SH-SY5Y (cell line): ENCODE data around the gene FRMD4A.

Experiments used
- GATA2 ChIP-seq: IDR thresholded peaks from 2 replicates; pipeline ENCODE4 v1.6.1; 2011; ENCODE audit warnings: mild to moderate bottlenecking, low read depth, low read length
- GATA3 ChIP-seq: IDR thresholded peaks from 2 replicates; pipeline ENCODE4 v1.6.1; 2011; ENCODE audit warnings: low read depth, mild to moderate bottlenecking, low read length, moderate library complexity

DNA sequence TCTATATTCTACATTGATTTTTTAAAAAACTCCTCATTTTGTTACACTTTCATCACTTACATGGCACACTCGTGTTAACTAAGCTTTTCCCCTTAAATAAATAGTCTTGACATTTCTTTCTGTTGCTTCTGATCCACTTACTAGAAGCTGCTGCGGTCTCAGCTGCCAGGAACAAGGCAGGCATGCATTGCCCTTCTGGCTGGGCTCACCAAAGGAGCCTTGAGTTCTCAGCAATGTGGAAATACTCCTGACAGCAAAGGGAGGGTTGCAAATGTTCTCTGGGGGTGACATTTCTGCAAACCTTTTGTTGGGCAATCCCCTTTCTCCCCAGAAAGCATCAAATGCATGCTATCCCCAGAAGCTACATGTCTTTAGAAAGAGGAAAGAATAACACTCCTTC, 393.9 kb downstream of the FRMD4A start:
- TF ChIP-seq GATA2 (no peak), GATA3 (no peak)
